Stimulated activated CD4-positive, alpha-beta T cell treated with anti-CD3 and anti-CD28 coated beads, Interleukin-1b, Interleukin-23, amount 100 ng/mL, for 48 hours (primary cell): ENCODE data around the gene LASP1NB.
"Not testable (repeated sequence)": the region's sequence is repeated elsewhere in the genome, so short reads cannot be mapped to it uniquely, and the experiment has no call there.

Experiments
- DNase-seq: peaks from one replicate; pipeline ENCODE4 v3.0.0-alpha.2; 2020

Gene LASP1NB

GRCh38 chr17:38918916-38919315 is 6.5 kb upstream of the LASP1NB start:
- no peak for DNase-seq

GRCh38 chr17:38919316-38920078 is 5.9 kb upstream of the LASP1NB start:
- DNase-seq, result no peak

GRCh38 chr17:38920374-38921291 is 4.8 kb upstream of the LASP1NB start:
- no peak for DNase-seq

GRCh38 chr17:38921756-38922411 is 3.5 kb upstream of the LASP1NB start:
- no peak for DNase-seq

- DNase-seq, result no peak
Measured at GRCh38 chr17:38922538-38923297, 2.7 kb upstream of the LASP1NB start.

- DNase-seq, result no peak
Measured at GRCh38 chr17:38926293-38927070, 1.1 kb downstream of the LASP1NB start.

GRCh38 chr17:38930782-38931181 is 5.4 kb downstream of the LASP1NB start:
- DNase-seq, result not testable (repeated sequence)

- DNase-seq, result not testable (repeated sequence)
Measured at GRCh38 chr17:38933962-38934361, 8.5 kb downstream of the LASP1NB start.

- no peak for DNase-seq
Measured at GRCh38 chr17:38939987-38940386, 14.6 kb downstream of the LASP1NB start.

GRCh38 chr17:38940404-38940803 is 15.0 kb downstream of the LASP1NB start:
- DNase-seq, result no peak

- no peak for DNase-seq
Measured at GRCh38 chr17:38942696-38943334, 17.4 kb downstream of the LASP1NB start.

GRCh38 chr17:38943607-38944006 is 18.2 kb downstream of the LASP1NB start:
- DNase-seq, result peak; percentile 33

GRCh38 chr17:38947189-38947588 is 21.8 kb downstream of the LASP1NB start:
- no peak for DNase-seq

GRCh38 chr17:38953800-38954199 is 28.4 kb downstream of the LASP1NB start:
- not testable (repeated sequence) for DNase-seq

- DNase-seq, result no peak
Measured at GRCh38 chr17:38958326-38958725, 32.9 kb downstream of the LASP1NB start.

GRCh38 chr17:38958756-38959155 is 33.3 kb downstream of the LASP1NB start:
- DNase-seq, result no peak

GRCh38 chr17:38959508-38959907 is 34.1 kb downstream of the LASP1NB start:
- no peak for DNase-seq

GRCh38 chr17:38960402-38960801 is 35.0 kb downstream of the LASP1NB start:
- DNase-seq, result no peak

GRCh38 chr17:38961413-38961812 is 36.0 kb downstream of the LASP1NB start:
- no peak for DNase-seq

- peak; percentile 89 for DNase-seq
Measured at GRCh38 chr17:38967290-38967738, 41.9 kb downstream of the LASP1NB start, which contains the start of gene FBXO47. FBXO47 (minus strand) TSS chr17:38967403; CDS start chr17:38963025, 4,378 bp downstream.

- DNase-seq, result no peak
Measured at GRCh38 chr17:38969281-38969680, 43.9 kb downstream of the LASP1NB start.
